Astrocyte of the spinal cord (primary cell): ENCODE data around the gene KRTAP10-1.

Experiments used
- DNase-seq: peaks from one replicate; pipeline ENCODE4 v3.0.0; 2011; ENCODE audit warnings: low read depth, low spot score
- H3K4me3 ChIP-seq: 2 replicates; pipeline ENCODE4 v1.5.1; 2011; ENCODE audit warnings: low read depth, mild to moderate bottlenecking, low read length, moderate library complexity
- CTCF ChIP-seq: IDR thresholded peaks from 2 replicates; pipeline ENCODE4 v1.5.1; 2012; ENCODE audit warnings: low read depth, mild to moderate bottlenecking, low read length, inconsistent platforms
- in situ Hi-C: cut with HindIII; loops from 2 replicates; pipeline ENCODE4 v1.10.0; 2017; ENCODE audit warnings: low sequenced_read_pairs

The KRTAP10-1 gene

GRCh38 chr21:44539991-44540666, at the start of gene KRTAP10-1:
KRTAP10-1 (minus strand) TSS chr21:44540195; CDS start chr21:44540150, 45 bp downstream.
- in situ Hi-C loops: no loop called here
- TF ChIP-seq CTCF: no peak
- DNase-seq: no peak
- no peak within 1 kb of the TSS for H3K4me3 ChIP-seq

- no peak overlapping the region for H3K4me3 ChIP-seq
- in situ Hi-C loops: no loop called here
- TF ChIP-seq CTCF: no peak
Measured at GRCh38 chr21:44589094-44589493, 49.1 kb upstream of the KRTAP10-1 start.

GRCh38 chr21:44585892-44586291, 45.9 kb upstream of the KRTAP10-1 start:
- in situ Hi-C loops: no loop called here
- no peak overlapping the region for H3K4me3 ChIP-seq
- DNase-seq: no peak
- TF ChIP-seq CTCF: no peak

More at GRCh38 chr21:44589094-44589493, 49.1 kb upstream of the KRTAP10-1 start:
- no peak for DNase-seq

GRCh38 chr21:44583800-44584147, 43.8 kb upstream of the KRTAP10-1 start:
- in situ Hi-C loops: no loop called here
- TF ChIP-seq CTCF: no peak
- DNase-seq: no peak

GRCh38 chr21:44583089-44583799, 43.2 kb upstream of the KRTAP10-1 start:
- no peak for DNase-seq
- in situ Hi-C loops: no loop called here
- no peak overlapping the region for H3K4me3 ChIP-seq
- no peak for TF ChIP-seq CTCF

More at GRCh38 chr21:44583800-44584147, 43.8 kb upstream of the KRTAP10-1 start:
- H3K4me3 ChIP-seq: no peak overlapping the region

- H3K4me3 ChIP-seq: no peak overlapping the region
- TF ChIP-seq CTCF: no peak
- DNase-seq: no peak
- in situ Hi-C loops: no loop called here
Measured at GRCh38 chr21:44582055-44582454, 42.1 kb upstream of the KRTAP10-1 start.
